CD8-positive, alpha-beta memory T cell (primary cell): ENCODE data around the gene KRT3. TPM values are rescaled to one million over a fixed set of nuclear protein-coding genes. Genes with fewer than 3 reads are reported as not detected.
A peak's percentile ranks its signal among the peaks of the same experiment; 100 is the strongest.

Source experiments
- CTCF ChIA-PET: fragments of 350-600 bp; sonication (Branson Sonifier 250); formaldehyde crosslinking; loops from one replicate; lab custom pipeline; 2021; ENCODE audit warnings: antibody characterized with exemption; lab: Charles Lee
- POLR2A ChIA-PET: fragments of 350-600 bp; sonication (Branson Sonifier 250); formaldehyde crosslinking; loops from one replicate; lab custom pipeline; 2021; ENCODE audit warnings: antibody characterized with exemption; lab: Charles Lee
- DNase-seq, 5 donors: peaks; one replicate each; pipeline versions ENCODE4 v3.0.0 to v3.0.0-alpha.2; 2020 to 2022; ENCODE audit warnings: mixed read lengths in 1 of 5
- H3K27ac ChIP-seq: one replicate; pipeline ENCODE4 v1.7.0; 2013; ENCODE audit warnings: low read depth, mild to moderate bottlenecking, low read length, moderate library complexity
- H3K27me3 ChIP-seq: 2 replicates; pipeline ENCODE4 v1.7.0; 2013; ENCODE audit warnings: low read length, mild to moderate bottlenecking; ENCODE audit not compliant: insufficient read depth, poor library complexity, severe bottlenecking
- H3K36me3 ChIP-seq: 2 replicates; pipeline ENCODE4 v1.7.0; 2013; ENCODE audit warnings: mild to moderate bottlenecking, low read length, moderate library complexity; ENCODE audit not compliant: insufficient read depth
- H3K4me1 ChIP-seq: 2 replicates; pipeline ENCODE4 v1.7.0; 2013; ENCODE audit warnings: mild to moderate bottlenecking, low read length, moderate library complexity; ENCODE audit not compliant: insufficient read depth
- H3K4me3 ChIP-seq: 2 replicates; pipeline ENCODE4 v1.7.0; 2013; ENCODE audit warnings: mild to moderate bottlenecking, low read length
- H3K9me3 ChIP-seq: 2 replicates; pipeline ENCODE4 v1.7.0; 2013; ENCODE audit warnings: mild to moderate bottlenecking, low read length
- H3K27ac Mint-ChIP-seq, 8 donors: one replicate each; pipeline ENCODE4 v1.8.0; 2020 to 2021; ENCODE audit warnings: mixed read lengths in 8 of 8, mild to moderate bottlenecking in 6 of 8, inconsistent platforms in 3 of 8, moderate library complexity in 3 of 8
- H3K27me3 Mint-ChIP-seq, 2 donors: one replicate each; pipeline ENCODE4 v1.8.0; 2020 to 2021; ENCODE audit warnings: mixed read lengths in 2 of 2, mild to moderate bottlenecking in 1 of 2, moderate library complexity in 1 of 2
- H3K36me3 Mint-ChIP-seq, 3 donors: one replicate each; pipeline ENCODE4 v1.8.0; 2020 to 2021; ENCODE audit warnings: mixed read lengths in 3 of 3, inconsistent platforms in 1 of 3, mild to moderate bottlenecking in 1 of 3
- H3K4me1 Mint-ChIP-seq, 3 donors: one replicate each; pipeline ENCODE4 v1.8.0; 2020 to 2021; ENCODE audit warnings: mixed read lengths in 3 of 3, inconsistent platforms in 1 of 3, mild to moderate bottlenecking in 1 of 3
- H3K4me3 Mint-ChIP-seq, 7 donors: one replicate each; pipeline ENCODE4 v1.8.0; 2020 to 2021; ENCODE audit warnings: mixed read lengths in 7 of 7, mild to moderate bottlenecking in 6 of 7, moderate library complexity in 4 of 7, inconsistent platforms in 2 of 7
- H3K9me3 Mint-ChIP-seq, 5 donors: one replicate each; pipeline ENCODE4 v1.8.0; 2020 to 2022; ENCODE audit warnings: mixed read lengths in 5 of 5, mild to moderate bottlenecking in 3 of 5, moderate library complexity in 2 of 5, inconsistent platforms in 1 of 5
- polyA plus RNA-seq: library from polyadenylated mRNA; unstranded; fragments of 300-500 nt; fragmentation: Illumina TruSeq; gene quantifications from one replicate; pipeline ENCODE4 v1.2.3, GENCODE V29; 2021
- total RNA-seq, 2 experiments: library from RNA; stranded (reverse); gene quantifications; one replicate each; pipeline ENCODE4 v1.2.3, GENCODE V29; 2021

The KRT3 gene
- total and polyA plus RNA-seq, 3 experiments from 2014 or later = not detected

DNA sequence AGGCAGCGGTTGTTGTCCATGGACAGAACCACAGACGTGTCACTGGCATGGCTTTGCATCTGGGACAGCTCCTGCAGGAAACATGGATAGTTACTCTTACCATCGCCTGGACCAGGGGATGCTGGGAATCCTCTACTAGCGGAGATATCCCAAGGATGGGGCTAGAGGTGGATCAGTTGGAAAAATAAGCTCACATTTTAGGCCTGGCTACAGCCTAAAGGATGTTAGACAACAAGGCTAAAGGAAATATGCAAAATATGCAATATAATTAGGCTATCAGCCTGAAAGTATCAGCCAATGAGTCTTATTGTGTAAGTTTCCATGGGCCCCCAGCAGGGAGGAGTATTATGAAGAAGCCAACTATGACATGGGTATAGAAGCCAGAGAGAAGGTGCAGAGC is 23.7 kb downstream of the KRT3 start:
- H3K27ac ChIP-seq = no peak overlapping the region
- Mint-ChIP-seq H3K4me1 (no peaks in the 10 kb centered on the region), H3K27ac (no peak overlapping the region), H3K36me3 (no peaks in the 10 kb centered on the region), H3K27me3 (peaks cover 3 to 47% of the 10 kb centered on the region in 2 donors), H3K9me3 (no peaks in the 10 kb centered on the region), H3K4me3 (no peak overlapping the region)
- H3K4me3 ChIP-seq = no peak overlapping the region
- ChIA-PET POLR2A (no interaction called here), CTCF (no interaction called here)
- no peaks in the 10 kb centered on the region for H3K4me1 ChIP-seq
- no peaks in the 10 kb centered on the region for H3K36me3 ChIP-seq
- H3K9me3 ChIP-seq = no peaks in the 10 kb centered on the region
- no peaks in the 10 kb centered on the region for H3K27me3 ChIP-seq
- no peak for DNase-seq

DNA sequence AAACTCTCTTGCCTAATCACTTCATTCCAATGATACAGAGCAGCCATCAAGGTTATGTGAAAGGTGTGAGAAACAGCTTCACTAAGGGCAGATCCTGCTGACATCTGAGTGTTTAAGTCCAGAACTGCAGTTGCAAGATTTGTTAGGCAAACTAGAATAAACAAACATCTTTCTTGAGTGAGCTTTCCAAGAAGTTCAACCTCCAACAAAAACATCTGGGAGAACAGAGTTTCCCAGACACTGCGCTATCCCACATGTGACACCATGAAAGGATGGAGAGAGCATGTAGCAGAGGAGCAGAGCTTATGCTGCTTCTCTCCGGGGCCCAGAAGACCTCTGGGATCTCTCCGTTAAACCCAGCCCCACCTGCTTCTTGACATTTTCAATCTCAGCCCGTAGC is 24.4 kb downstream of the KRT3 start:
- Mint-ChIP-seq H3K4me3 (no peak overlapping the region), H3K4me1 (no peaks in the 10 kb centered on the region), H3K36me3 (no peaks in the 10 kb centered on the region), H3K9me3 (no peaks in the 10 kb centered on the region), H3K27ac (no peak overlapping the region), H3K27me3 (peaks cover 5 to 44% of the 10 kb centered on the region in 2 donors)
- H3K27ac ChIP-seq = no peak overlapping the region
- no peaks in the 10 kb centered on the region for H3K27me3 ChIP-seq
- no peak overlapping the region for H3K4me3 ChIP-seq
- POLR2A ChIA-PET = no interaction called here
- DNase-seq = no peak
- H3K36me3 ChIP-seq = no peaks in the 10 kb centered on the region
- no peaks in the 10 kb centered on the region for H3K9me3 ChIP-seq
- CTCF ChIA-PET = no interaction called here
- H3K4me1 ChIP-seq = no peaks in the 10 kb centered on the region

DNA sequence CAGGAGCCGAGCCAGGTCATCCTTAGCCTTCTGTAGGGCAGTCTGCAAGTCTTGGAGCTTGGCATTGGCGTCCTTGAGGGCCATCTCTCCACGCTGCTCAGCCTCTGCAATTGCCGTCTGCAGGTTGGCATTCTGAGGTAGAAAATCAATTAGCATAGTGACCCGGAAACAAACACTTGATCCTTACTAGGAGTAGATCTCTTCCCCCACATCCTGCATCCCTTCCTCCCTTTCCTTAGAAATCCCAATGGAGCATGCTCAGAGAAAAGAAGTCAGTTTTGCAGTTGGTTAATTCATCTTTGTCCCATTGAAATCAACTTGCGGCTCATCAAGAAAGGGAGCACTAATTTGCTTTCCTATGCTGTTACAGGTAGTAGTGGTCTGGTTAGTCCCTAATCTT is 24.8 kb downstream of the KRT3 start:
- Mint-ChIP-seq H3K4me3 (no peak overlapping the region), H3K27ac (no peak overlapping the region), H3K27me3 (peaks cover 5 to 47% of the 10 kb centered on the region in 2 donors), H3K4me1 (no peaks in the 10 kb centered on the region), H3K9me3 (no peaks in the 10 kb centered on the region), H3K36me3 (no peaks in the 10 kb centered on the region)
- Histone ChIP-seq H3K27me3 (no peaks in the 10 kb centered on the region), H3K4me1 (no peaks in the 10 kb centered on the region), H3K36me3 (no peaks in the 10 kb centered on the region), H3K4me3 (no peak overlapping the region), H3K9me3 (no peaks in the 10 kb centered on the region), H3K27ac (no peak overlapping the region)
- ChIA-PET CTCF (no interaction called here), POLR2A (no interaction called here)
- no peak for DNase-seq

DNA sequence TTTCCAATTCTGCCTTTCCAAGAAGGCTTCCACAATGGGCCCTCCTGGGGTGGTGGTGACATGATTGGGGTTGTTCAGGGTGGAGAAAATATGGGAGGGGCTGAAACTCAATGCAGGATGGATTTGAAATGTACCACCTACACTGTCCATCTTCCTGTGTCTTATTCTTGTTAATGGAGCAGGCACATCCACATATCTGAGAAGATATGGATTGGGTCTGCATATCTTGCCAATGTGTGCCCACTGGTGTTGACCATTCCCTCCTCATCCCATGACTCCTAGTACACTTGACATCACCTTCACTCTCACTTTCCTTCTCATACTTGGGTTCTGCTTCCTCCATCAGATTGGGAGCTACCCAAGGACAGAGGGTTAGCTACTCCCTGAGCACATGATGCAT is 26.0 kb downstream of the KRT3 start:
- Mint-ChIP-seq H3K27me3 (peaks cover 5 to 44% of the 10 kb centered on the region in 2 donors), H3K9me3 (no peaks in the 10 kb centered on the region), H3K27ac (peak overlapping the region in 1 of 8 donors; percentile 39), H3K36me3 (no peaks in the 10 kb centered on the region), H3K4me3 (no peak overlapping the region), H3K4me1 (no peaks in the 10 kb centered on the region)
- POLR2A ChIA-PET = no interaction called here
- Histone ChIP-seq H3K36me3 (no peaks in the 10 kb centered on the region), H3K27ac (no peak overlapping the region), H3K4me3 (no peak overlapping the region), H3K9me3 (no peaks in the 10 kb centered on the region), H3K27me3 (no peaks in the 10 kb centered on the region), H3K4me1 (no peaks in the 10 kb centered on the region)
- no peak for DNase-seq
- CTCF ChIA-PET = no interaction called here

DNA sequence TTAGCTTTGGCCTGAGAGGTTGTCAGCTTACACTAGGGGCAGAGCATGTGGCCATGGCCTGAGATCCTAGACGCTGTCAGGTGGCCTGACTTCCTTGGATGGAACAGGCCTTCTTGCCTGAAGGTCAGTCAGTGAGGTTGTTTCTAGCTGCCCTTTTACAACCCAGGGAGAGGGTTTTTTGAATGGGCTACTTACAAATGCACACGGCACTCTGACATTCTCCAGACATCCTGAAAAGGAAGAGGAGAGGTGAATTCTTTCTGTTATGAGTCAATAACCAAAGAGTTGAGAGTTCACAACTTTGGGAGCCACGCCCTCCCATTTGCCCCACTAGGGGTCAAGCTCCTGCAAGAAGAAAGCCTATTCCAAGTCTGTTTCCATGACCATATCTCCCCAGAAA is 26.6 kb downstream of the KRT3 start:
- H3K9me3 ChIP-seq = no peaks in the 10 kb centered on the region
- no peak overlapping the region for H3K27ac Mint-ChIP-seq
- no peak overlapping the region for H3K4me3 Mint-ChIP-seq
- ChIA-PET CTCF (no interaction called here), POLR2A (no interaction called here)
- no peak overlapping the region for H3K4me3 ChIP-seq
- H3K27ac ChIP-seq = no peak overlapping the region
- H3K4me1 ChIP-seq = no peaks in the 10 kb centered on the region
- H3K36me3 Mint-ChIP-seq = no peaks in the 10 kb centered on the region
- H3K36me3 ChIP-seq = no peaks in the 10 kb centered on the region
- H3K4me1 Mint-ChIP-seq = no peaks in the 10 kb centered on the region
- no peak for DNase-seq
- peaks cover 6 to 50% of the 10 kb centered on the region in 2 donors for H3K27me3 Mint-ChIP-seq
- H3K9me3 Mint-ChIP-seq = no peaks in the 10 kb centered on the region
- H3K27me3 ChIP-seq = no peaks in the 10 kb centered on the region

DNA sequence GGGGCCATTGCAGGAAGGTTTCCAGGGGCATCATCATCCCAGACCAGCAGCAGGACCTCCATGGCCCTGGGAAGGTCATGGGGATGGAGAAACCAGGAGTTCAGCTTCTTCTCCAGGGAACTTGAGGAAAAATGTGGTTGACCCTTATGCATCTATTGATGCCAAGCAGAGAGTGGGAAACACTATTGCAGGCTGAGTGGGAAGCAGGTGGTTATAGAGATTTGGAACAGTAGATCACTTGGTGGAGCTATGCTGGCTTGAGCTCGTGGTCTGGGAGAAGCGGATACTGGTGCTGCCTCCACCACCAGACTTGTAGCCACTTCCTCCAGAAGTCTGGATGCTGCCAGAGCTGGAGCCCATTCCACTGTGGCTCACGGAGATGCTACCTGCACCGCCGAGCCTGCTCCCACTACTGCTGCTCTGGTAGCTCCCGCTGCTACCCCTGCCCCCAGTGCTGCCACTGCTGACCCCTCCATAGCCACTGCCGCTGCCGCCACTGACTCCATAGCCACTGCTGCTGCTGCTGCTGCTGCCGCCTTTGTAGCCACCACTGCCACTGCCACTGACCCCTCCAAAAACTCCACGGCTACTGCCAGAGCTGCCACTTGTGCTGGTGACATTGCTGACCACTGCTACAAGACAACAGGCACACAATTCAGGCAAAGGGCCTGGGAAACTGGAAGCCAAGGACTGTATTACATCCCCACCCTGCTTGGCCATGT is 27.3 kb downstream of the KRT3 start:
- H3K27me3 Mint-ChIP-seq = peaks cover 6 to 50% of the 10 kb centered on the region in 2 donors
- Histone ChIP-seq H3K27me3 (no peaks in the 10 kb centered on the region), H3K4me1 (no peaks in the 10 kb centered on the region), H3K4me3 (no peak overlapping the region), H3K9me3 (no peaks in the 10 kb centered on the region), H3K36me3 (no peaks in the 10 kb centered on the region), H3K27ac (no peak overlapping the region)
- H3K36me3 Mint-ChIP-seq = no peaks in the 10 kb centered on the region
- H3K4me1 Mint-ChIP-seq = no peaks in the 10 kb centered on the region
- CTCF ChIA-PET = no interaction called here
- no peak for DNase-seq
- H3K4me3 Mint-ChIP-seq = no peak overlapping the region
- H3K27ac Mint-ChIP-seq = no peak overlapping the region
- POLR2A ChIA-PET = no interaction called here
- no peaks in the 10 kb centered on the region for H3K9me3 Mint-ChIP-seq

DNA sequence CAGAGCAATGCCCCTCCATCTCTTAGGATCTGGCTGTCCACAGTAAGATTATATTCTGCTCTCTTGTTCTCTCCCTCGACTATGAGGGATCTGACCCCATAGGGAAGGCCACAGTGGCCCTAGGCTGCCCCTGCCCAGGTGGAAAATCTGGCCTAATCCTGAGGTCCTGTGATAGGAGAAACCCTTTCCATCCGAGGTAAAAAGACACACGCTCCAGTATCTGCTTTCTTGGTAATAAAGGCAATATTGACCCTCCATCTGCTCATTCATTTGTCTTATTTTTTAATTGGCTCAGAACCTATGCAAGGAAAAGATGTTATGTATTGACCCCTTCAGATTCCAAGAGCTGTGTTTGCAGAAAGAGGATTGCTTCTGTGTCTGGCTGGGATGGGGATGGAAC is 28.5 kb downstream of the KRT3 start:
- DNase-seq = no peak
- ChIA-PET POLR2A (no interaction called here), CTCF (no interaction called here)
- Histone ChIP-seq H3K27me3 (no peaks in the 10 kb centered on the region), H3K36me3 (no peaks in the 10 kb centered on the region), H3K4me3 (no peak overlapping the region), H3K4me1 (no peaks in the 10 kb centered on the region), H3K9me3 (no peaks in the 10 kb centered on the region), H3K27ac (no peak overlapping the region)
- Mint-ChIP-seq H3K4me1 (no peaks in the 10 kb centered on the region), H3K4me3 (no peak overlapping the region), H3K36me3 (no peaks in the 10 kb centered on the region), H3K27ac (no peak overlapping the region), H3K27me3 (peaks cover 11 to 45% of the 10 kb centered on the region in 2 donors), H3K9me3 (peaks cover 0 to 7% (median 4%) of the 10 kb centered on the region in 5 donors)

DNA sequence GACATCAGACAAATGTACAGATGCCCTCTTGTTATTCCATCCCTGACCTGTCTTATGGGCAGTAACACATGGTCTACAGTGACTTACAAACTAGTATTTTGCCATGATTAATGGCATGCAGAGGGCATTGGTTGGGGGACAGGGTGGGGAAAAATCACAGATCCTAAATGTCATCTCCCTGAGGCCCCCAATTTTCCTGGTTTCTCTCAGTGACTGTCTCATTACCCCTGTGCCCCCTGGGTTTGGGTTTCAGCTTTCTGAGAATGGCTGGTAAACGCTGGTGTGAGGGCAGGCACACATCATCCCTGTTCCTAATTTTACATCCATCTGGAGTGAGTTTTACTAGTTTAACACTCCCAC is 28.9 kb downstream of the KRT3 start:
- Mint-ChIP-seq H3K4me3 (no peak overlapping the region), H3K36me3 (no peaks in the 10 kb centered on the region), H3K9me3 (peaks cover 0 to 11% (median 5%) of the 10 kb centered on the region in 5 donors), H3K4me1 (no peaks in the 10 kb centered on the region), H3K27me3 (peaks cover 11 to 45% of the 10 kb centered on the region in 2 donors), H3K27ac (no peak overlapping the region)
- DNase-seq = no peak
- no peak overlapping the region for H3K4me3 ChIP-seq
- no peaks in the 10 kb centered on the region for H3K9me3 ChIP-seq
- H3K4me1 ChIP-seq = no peaks in the 10 kb centered on the region
- ChIA-PET CTCF (no interaction called here), POLR2A (no interaction called here)
- H3K36me3 ChIP-seq = no peaks in the 10 kb centered on the region
- H3K27ac ChIP-seq = no peak overlapping the region
- no peaks in the 10 kb centered on the region for H3K27me3 ChIP-seq
